NCI-H1092 treated with DMSO at 0.1 percent for 48 hours (cell line): ENCODE measurements around the gene SULT1C2.
A peak's percentile ranks its signal among the peaks of the same experiment; 100 is the strongest.
"Not testable (repeated sequence)": the region's sequence is repeated elsewhere in the genome, so short reads cannot be mapped to it uniquely, and the experiment has no call there.

Source experiments
- DNase-seq: peaks from one replicate; lab custom pipeline; 2025; lab: John Stamatoyannopoulos, UW

Gene SULT1C2

DNA sequence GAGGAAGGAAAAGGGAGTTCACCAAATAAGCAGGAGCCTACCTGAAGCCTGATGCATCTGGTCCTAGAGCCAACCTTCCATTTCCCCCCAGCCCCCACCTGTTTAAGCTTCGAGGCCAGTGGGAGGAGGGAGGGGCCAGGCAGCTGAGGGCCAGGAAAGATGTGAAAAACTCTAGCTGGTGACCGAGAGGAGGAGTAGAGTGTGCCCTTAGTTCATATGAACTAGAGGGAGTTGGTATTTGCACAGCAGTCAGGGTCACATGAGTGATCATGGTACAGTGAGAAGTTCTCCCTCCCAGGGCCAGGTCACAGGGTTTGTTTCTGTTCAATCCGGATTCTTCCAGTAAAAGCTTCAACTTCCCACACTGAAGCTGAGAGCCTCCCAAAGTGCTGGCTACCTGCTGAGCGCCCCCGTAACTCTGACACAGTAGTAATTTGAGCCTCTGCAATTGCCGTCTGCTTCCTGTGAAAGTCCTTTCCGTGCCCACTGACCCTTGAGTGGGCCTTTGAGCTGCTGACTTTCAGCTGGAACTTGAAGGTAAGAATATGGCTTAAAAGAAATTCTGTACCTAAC, at the start of gene SULT1C2:
Gene SULT1C2, plus strand, starts transcription at position 362 of the 573 bp plus-strand sequence. CDS start 4,773 bp downstream, outside the sequence.
- DNase-seq, result peak; percentile 43

DNA sequence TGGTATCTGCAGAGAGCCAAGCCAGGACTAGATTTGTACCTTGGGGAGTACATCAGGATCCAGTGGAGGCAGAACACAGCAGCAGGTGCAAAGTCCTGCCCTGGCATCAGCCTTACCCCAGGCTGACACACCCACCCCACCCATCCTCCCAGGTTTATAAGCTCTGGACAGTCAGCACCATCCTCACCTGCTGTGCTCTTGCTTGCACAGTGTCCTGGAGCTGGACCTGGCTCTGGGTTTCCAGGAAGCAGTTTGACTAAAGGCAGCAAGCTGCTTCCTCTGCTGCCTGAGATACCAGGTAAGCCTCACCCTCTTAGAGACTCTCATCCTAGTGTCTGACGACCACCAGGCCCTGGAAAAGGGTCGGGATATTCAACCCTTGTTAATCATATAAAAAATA, 48.9 kb upstream of the SULT1C2 start, which contains the start of gene SULT1C3:
Gene SULT1C3, plus strand, starts transcription at position 183 of the 400 bp plus-strand sequence. CDS start 7,227 bp downstream, outside the sequence.
- DNase-seq, result no peak

DNA sequence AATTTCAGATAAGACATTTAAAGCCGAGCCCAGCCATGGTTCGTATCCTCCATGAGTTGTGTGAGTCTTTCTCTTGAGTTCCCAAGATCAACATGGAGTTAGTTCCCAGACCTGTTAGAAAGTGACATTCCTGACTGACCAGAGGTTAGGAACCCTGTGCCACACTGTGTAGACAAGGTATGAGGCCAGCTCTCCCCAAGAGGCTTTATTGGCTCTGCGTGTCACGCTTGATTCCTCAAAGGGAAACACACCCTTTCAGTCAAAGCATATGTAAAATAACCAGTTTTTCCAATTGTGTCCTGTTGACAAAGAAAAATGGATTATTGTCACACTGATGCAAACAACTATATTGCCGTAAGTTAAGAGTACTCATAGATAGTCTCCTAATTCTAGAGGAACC, 47.7 kb upstream of the SULT1C2 start:
- DNase-seq, result no peak

DNA sequence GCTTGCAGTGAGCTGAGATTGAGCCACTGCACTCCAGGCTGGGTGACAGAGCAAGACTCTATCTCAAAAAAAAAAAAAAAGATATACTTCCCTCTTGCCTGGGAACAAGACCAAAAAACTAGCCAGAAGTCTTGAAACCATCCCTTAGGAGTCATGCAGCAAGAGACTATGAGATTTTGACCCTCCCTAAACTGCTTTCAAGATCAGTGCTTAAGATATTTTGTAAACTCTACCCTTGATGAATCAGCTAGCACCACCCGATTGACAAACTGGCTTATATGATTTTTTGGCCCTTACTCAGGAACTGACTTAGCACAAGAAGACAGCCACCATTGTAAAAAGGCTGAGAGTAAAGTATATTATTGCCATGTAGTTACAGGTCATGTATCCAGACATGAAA, 45.1 kb upstream of the SULT1C2 start:
- no peak for DNase-seq

DNA sequence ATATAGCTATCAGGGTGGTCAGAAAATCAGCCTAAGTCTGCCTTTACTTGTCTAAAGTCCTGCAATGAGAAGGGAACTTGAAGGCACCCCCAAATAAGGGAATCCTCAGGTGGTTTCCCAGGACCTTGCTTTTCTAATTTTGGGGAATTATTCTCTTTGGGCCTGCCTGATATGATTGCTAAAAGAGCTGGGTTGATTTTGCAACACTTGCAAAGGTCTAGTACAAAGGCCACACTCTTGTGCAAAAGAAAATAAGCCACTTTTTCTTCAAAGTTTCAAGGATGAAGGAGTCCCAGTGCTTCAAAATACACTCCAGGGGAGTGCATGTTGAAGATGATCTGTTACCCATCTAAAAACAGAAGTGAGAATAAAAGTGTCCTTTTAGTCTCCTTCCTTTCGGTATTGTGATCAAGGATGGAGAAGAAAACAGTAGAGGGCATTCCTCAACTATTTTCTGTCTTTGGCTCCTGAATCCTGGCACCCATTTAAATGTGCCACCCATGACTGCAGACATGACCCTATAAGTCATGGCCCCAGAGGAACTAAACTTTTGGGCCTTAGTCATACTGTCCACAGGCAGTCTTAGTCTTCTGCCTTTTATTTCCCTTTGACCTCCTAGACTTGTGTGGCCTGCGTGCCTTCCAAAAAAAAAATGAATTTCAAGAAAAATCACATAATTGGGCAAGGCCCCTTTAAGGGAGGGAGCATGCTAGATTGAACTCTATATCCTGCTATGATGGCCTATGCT, 43.9 kb upstream of the SULT1C2 start:
- no peak for DNase-seq

DNA sequence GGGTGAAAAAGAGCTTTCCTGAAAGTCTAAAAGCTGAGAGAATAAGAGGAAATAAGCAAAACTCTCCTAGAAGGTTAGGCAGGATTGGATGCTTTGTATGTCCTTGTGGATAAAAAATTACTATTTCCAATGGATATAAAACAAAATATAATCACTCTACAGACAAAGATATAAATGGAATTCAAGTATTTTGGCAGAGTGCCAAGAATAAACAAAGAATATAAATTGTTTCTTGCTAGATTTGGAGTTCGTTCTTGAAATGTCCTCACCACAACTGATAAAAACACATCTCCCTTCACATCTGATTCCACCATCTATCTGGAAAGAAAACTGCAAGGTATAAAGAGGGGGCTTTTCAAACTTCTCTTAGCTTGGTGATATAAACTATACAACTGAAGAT, 35.6 kb upstream of the SULT1C2 start:
- no peak for DNase-seq

DNA sequence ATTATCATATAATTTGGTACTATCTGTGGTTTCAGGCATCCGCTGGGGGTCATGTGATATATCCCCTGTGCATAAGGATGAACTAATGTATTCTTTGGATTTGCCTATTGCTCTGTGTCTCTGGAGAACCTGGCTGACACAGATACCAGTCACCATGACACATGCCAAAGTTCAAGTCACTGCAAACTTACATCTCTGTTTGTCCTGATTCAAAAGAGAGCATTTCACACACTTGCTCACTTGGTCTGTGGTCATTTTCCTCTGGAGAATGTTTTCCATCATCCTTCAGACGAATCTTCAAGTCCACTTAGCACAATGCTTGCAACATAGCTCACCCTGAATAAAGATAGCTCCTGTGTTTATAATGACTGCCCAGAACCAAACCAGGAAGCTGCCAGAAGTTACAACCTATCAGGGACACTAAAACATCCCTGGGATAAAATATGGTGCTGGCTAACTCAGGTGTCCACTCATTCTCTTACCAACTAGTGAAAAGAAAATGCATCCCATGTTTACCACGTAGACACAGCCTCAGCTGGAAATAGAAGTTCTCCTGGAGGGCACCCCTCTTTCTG, 30.9 kb upstream of the SULT1C2 start:
- no peak for DNase-seq

DNA sequence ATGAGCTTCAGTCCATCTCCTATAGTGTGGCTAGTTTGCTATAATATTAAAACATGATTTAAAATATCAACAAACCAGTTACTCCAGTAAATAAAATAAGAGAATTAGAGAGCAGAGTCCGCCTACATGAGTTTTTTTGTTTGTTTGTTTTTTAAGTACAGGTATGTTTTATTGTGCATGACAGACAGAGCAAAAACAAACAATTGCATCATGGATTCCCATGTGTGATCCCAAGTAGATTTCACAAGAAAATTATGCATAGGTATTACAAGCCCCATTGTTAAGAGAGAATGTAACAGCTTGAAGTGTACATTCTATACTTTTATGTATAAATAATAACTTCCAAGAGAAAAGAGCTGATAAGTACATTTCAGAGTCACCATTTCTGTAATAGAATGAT, 27.9 kb upstream of the SULT1C2 start:
- DNase-seq, result no peak

DNA sequence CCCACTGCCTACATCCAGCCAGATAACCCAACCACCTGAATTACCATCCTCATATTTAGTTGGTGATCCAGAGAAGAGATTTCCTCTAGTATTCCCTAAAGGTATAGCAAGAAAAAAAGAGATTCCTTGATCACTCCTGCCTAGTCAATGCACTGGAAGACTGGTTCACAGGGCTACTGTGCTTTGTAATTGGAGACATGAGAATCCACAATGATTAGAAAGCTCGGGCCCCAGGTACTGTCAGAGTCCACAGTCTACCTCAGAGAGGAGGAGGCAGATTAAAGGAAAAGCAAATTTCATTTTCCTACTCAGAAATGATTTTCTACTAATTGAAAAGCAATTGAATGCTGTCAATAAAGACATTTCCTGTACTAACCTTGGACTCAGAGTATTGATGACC, 26.7 kb upstream of the SULT1C2 start:
- DNase-seq, result no peak

DNA sequence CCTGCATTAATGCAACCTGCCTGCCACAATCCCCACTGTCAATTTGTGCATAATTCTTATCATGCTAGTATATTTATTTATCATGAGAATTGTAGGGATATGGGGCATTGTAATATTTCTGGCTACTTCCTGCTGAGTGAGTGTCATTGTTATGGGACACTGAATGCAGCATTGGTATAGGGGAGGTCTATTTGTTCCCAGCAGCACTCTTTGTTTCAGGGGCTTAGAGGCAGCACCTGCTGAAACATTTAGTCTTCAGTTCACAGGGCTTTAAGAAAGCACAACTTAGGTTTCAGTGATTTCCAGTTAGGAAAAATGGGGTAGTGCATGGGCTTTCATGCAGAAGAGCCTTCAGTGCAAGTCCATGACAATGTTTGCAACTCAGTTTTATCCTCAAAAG, 25.3 kb upstream of the SULT1C2 start:
- DNase-seq, result no peak

DNA sequence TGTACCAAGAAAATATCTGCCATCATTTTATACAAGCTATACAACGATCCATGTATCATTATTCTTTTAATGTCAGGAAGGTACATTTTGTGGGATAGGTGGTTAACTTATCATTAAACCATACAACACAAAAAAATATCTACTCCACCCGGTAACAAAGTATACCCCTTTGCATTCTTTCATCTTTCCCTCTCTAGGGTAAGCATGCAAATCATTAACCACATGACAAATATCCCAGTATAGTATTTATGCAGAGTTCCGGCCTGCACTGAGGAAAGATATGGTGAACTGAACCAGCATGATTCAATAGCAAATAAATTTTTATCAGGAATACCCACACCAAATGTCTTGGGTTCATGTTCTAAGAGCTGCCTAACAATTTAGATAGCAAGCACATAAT, 22.5 kb upstream of the SULT1C2 start:
- DNase-seq, result no peak

DNA sequence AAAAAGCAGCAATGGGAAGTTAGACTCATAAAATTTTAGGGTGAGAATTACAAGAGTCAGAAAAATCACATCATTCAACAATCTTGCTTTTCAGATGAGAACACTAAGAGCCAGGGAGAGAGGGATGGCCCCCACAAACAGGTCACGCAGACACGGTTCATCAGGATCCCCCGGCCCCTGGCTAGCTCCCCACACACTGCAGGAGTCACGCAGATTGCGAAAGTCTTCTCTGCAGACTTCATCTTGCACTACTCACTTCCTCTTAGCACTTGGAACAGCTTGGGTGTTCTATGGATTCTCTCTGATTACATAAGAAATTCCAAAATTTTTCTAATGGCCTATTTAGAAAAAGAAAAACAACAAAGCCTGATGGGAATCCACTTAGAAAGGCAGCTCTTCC, 21.6 kb upstream of the SULT1C2 start:
- DNase-seq, result no peak

DNA sequence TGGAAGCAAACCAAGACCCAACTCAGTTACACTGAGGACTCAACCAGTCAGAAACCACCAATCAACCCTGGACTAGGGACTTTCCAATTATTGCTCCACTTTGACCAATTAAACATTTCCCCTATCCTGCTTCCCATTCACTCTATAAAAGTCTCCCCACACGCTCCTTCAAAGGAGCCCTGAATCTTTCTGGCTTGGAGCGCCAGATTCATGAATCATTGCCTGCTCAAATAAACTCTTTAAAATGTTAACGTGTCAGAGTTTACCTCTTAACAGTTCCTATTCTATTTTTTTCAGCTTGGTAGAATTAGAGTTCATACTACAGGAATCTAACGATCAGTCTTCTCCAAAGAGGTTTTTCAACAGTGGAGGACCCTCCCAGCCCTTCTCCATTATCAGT, 20.7 kb upstream of the SULT1C2 start:
- no peak for DNase-seq

DNA sequence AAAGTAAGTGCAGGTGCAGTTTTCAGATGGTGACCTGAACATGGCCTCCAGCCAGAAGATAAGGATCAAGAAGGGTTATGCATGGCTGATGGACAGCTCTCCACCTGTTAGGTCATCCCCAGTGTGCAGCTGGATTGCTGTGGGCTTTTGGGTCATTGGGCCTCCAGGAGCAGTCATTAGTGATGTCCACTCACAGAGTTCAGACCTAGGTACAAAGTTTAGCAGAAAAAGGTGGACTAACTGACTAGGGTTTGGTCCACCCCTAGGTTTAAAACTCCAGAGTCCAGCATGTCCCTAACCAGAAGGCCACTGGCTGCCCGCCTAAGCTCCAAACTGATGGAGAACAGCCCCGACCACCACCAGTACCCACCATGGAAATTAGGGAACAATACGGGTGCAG, 18.3 kb upstream of the SULT1C2 start:
- DNase-seq, result no peak

DNA sequence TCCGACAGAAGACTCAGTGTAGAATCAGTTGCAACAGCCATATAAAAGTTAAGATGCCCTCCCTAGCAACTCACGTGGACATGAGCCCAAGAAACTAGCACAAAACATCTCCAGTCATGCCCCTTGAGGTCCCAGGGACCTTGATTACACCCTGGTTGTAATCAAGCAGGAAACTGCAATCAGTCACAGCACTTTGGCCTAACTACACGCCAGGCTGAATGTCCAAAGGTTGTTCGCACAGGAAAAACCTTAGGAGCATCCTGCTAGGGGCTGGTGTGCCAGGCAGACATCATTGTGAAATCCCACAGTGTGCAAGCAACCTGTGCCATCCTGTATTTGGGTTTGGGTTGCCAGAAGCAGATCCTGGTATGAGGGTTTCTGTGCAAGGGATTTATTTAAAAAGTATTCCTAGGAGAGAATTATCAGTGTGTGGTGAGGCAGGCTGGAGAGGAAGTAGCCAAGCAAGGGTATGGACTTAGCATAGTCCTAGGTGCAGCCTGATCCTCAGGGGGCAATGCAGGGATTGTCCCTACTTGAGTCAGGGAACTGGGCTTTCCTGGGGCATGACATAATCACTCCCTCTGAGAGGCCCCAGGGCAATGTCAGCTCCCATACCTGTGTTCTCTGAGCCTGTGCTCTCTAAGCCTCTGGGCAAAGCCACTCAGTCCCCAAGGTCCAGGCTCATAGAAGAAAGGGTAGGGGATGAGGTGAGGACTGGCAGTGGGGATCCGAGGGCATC, 17.8 kb upstream of the SULT1C2 start:
- no peak for DNase-seq

DNA sequence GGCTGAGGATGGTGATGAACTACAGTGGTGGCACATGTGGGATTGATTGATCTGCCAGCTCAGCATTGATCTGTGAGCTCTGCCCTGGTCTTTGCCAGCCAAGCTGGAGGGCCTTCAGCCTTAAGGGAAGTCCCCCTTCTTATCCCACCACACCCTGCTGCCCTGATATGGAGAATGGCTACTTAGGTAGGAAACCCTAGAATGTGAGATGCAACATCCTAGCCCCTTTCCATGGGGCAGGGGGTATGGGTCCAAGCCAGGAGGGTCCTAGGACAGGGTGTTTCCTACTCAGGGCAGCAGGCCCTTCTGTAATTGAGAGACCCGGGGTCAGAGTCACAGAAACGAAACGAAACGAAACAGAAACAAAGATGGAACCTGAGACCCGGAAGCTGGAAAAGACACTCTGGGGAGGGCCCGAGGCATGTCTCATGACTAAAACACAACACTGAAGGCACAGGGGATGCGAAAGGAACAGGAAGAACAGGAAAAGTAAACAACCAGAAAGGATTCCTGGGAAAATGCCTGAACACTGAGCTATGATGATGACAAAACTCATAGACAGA, 16.9 kb upstream of the SULT1C2 start:
- no peak for DNase-seq

DNA sequence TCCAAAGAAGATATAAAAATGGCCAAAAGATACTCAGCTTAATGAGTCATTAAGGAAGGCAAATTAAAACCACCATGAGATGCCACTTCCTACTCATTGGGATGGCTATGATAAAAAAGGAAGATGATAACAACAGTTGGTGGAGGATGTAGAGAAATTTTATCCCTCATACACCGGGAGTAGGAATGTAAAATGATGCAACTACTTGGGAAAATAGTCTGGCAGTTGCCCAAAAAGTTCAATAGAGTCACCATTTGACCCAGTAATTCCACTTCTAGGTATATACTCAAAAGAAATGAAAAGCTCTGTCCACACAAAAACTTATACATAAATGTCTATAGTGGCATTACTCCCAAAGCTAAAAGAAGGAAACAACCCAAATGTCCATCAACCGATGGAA, 10.1 kb upstream of the SULT1C2 start:
- no peak for DNase-seq

DNA sequence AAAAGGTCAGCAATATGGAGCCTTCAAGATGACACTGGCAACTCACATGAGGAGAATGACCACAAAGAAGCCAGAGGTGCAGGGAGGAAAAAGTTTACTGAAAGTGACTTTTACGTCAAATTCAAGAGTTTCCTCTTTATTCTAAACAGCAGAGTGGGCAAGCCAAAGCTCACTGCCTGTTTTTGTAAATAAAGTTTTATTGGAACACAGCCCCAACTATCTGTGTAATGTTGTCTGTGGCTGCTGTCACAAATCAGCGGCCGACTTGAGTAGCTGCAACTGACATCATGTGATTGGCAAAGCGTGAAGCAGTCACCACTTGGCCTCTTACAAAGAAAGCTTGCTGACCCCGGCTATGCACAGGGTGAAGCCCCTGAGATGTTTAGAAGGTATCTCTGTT, 9.2 kb upstream of the SULT1C2 start:
- DNase-seq, result no peak

DNA sequence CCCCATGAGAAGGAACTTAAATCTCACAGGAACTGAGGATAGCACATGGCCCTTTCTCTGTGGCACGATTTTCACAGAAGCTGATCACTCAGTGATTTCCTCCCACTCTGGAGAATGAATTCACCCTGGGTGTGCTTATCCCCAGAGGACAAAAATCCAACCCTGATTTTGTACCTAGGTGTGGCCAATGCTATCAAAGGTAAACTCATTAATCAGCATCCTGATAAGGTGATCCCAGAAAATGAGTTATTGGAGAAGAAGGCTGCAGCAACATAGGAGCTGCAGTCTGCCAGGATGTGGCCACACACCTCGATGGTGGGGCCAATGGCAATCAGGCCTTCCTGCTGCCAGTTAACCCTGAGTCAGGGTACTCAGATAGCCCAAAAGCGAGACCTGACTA, 8.2 kb upstream of the SULT1C2 start:
- no peak for DNase-seq

DNA sequence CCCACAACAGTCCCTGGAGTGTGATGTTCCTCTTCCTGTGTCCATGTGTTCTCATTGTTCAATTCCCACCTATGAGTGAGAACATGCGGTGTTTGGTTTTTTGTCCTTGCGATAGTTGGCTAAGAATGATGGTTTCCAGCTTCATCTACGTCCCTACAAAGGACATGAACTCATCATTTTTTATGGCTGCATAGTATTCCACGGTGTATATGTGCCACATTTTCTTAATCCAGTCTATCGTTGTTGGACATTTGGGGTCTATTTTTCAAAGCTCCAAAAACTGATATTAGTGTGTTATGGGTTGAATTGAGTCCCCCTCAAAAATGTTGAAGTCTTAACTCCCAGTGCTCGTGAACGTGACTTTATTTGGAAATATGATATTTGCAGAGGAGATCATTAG, 4.1 kb upstream of the SULT1C2 start:
- DNase-seq, result not testable (repeated sequence)

DNA sequence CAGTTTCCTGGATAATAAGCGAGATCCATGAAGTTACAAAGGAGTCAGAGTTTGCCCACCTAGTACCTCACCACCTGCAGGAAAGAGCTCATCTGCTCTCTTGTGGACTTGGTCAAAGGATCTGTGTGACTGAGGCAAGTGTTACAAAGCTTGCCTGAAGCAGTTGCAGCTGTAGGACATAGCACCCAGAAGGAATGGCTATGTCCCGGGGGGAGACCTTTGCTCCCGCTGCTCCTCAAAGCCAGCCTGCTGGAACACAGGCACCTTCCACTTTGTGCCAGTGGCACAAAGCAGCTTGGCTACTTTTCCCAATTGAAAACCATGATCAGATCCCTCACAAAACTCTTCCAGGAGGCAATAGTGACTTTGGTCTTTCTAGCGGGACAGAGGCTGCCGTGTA, 3.1 kb upstream of the SULT1C2 start:
- DNase-seq, result no peak

DNA sequence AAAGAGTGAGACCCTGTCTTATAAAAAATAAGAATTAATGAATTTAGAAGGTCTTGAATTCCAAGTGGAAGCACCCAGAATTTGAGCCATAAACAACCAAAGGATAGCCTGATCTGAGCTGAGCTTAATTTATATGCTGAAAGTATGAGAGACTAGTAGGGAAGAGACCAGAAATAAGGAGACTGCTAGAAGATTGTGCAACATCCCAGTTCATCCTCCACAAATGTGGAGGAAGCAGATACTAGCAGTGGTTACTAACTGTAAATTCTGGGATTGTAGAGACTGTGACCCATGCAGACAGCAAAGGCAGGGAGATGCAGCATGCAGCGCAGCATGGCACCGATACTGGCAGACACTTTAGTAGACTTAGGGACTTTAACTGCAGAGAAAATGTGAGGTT, 1.5 kb upstream of the SULT1C2 start:
- no peak for DNase-seq

DNA sequence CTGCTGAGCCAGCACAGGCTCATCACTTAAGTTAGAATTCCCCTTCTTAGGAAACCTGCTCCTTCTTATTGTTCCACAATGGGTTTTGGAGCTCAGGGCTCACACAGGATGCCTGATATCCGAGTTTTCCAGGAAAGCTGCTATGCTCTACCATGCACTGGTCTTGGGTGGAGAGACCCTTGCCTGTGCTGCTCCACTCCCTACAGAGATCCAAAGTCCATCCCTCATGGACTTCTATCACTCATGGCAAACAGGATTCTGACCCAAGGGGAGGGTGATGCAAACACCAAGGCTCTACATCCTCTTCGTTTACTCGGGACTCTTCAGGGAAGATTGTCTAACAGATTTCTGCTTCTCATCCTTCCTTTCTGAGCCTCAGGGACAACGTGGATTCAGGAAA, 5.2 kb downstream of the SULT1C2 start:
- DNase-seq, result no peak
